Adrenal gland (tissue), 5 donors: ENCODE results near the gene AMBP.

Experiments used
- CTCF ChIP-seq, 6 experiments: fragments of 450-650 bp in 4 of 6; fragments of 200-600 bp in 2 of 6; sonication (generic) in 1 of 6; IDR thresholded peaks; 1 replicate in 5 of 6; 2 replicates in 1 of 6; pipeline versions ENCODE4 v1.5.1 to v1.8.0; 2016 to 2021; ENCODE audit warnings: antibody characterized with exemption in 6 of 6, mild to moderate bottlenecking in 2 of 6, moderate library complexity in 1 of 6
- POLR2A ChIP-seq, 2 donors: fragments of 450-650 bp; IDR thresholded peaks; one replicate each; pipeline ENCODE4 v1.6.1; 2017; ENCODE audit warnings: antibody characterized with exemption in 2 of 2, mild to moderate bottlenecking in 2 of 2, moderate library complexity in 1 of 2
- donor health status: DM: no; HTN: no; CAD: no.

GRCh38 chr9:114046237-114046755 lies 31.8 kb downstream of the AMBP start:
- TF ChIP-seq CTCF (IDR thresholded peaks at IDR 0.05): no peak
- TF ChIP-seq POLR2A (IDR thresholded peaks at IDR 0.05): no peak
